Activated CD8-positive, alpha-beta T cell treated with anti-CD3 and anti-CD28 coated beads for 36 hours (primary cell): ENCODE measurements around the gene EXTL1. TPM values are rescaled to one million over a fixed set of nuclear protein-coding genes. Genes with fewer than 3 reads are reported as not detected.

Experiments
- ATAC-seq: fragments of 200-7000 bp; cut with Tn5 transposase; one replicate; pipeline ENCODE4 v1.10.0; 2021; ENCODE audit warnings: mild to moderate bottlenecking, moderate library complexity
- CTCF ChIA-PET: fragments of 350-600 bp; sonication (Branson Sonifier 250); formaldehyde crosslinking; loops from one replicate; lab custom pipeline; 2021; ENCODE audit warnings: antibody characterized with exemption; lab: Charles Lee
- POLR2A ChIA-PET: fragments of 350-600 bp; sonication (Branson Sonifier 250); formaldehyde crosslinking; loops from one replicate; lab custom pipeline; 2021; ENCODE audit warnings: antibody characterized with exemption; lab: Charles Lee
- DNase-seq: peaks from one replicate; pipeline ENCODE4 v3.0.0-alpha.2; 2020
- H3K27ac Mint-ChIP-seq: one replicate; pipeline ENCODE4 v1.8.0; 2021; ENCODE audit warnings: mild to moderate bottlenecking, mixed read lengths
- H3K27me3 Mint-ChIP-seq: one replicate; pipeline ENCODE4 v1.8.0; 2021; ENCODE audit warnings: mixed read lengths
- H3K36me3 Mint-ChIP-seq: one replicate; pipeline ENCODE4 v1.8.0; 2021; ENCODE audit warnings: low read depth, mixed read lengths
- H3K4me1 Mint-ChIP-seq: one replicate; pipeline ENCODE4 v1.8.0; 2021; ENCODE audit warnings: low read depth, mixed read lengths
- H3K4me3 Mint-ChIP-seq: one replicate; pipeline ENCODE4 v1.8.0; 2021; ENCODE audit warnings: mild to moderate bottlenecking, moderate library complexity, mixed read lengths
- H3K9me3 Mint-ChIP-seq: one replicate; pipeline ENCODE4 v1.8.0; 2021; ENCODE audit warnings: mixed read lengths
- intact Hi-C: fragments of 100-400 bp; cut with micrococcal nuclease; formaldehyde crosslinking; loops from one replicate; pipeline ENCODE4 v1.10.0; 2022
- total RNA-seq, 2 experiments: library from RNA; stranded (reverse); gene quantifications; one replicate each; pipeline ENCODE4 v1.2.3, GENCODE V29; 2021
- TF ChIP-seq, protein P1 (sequence below): fragments of 200-600 bp; IDR thresholded peaks from one replicate; pipeline ENCODE4 v1.8.0; 2022; ENCODE audit warnings: antibody characterized with exemption, mild to moderate bottlenecking

Gene EXTL1
- total RNA-seq, 2 experiments from 2014 or later, result not detected

DNA sequence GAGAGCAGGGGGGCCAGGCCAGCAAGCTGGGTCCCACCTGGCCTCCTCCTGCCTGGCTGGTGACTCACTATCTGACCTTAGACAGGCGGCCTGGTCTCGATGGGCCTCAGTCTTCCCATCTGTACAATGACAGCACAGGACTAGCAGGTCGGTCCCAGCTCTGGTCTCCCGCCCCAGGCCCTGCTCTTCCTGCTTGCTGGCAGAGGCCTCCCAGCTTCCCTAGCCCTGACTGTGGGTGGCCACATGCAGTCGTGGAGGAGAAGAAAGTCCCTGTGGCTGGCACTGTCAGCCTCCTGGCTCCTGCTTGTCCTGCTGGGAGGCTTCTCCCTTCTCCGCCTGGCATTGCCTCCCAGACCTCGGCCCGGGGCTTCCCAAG lies 817 bp downstream of the EXTL1 start:
- TF ChIP-seq, protein P1, sequence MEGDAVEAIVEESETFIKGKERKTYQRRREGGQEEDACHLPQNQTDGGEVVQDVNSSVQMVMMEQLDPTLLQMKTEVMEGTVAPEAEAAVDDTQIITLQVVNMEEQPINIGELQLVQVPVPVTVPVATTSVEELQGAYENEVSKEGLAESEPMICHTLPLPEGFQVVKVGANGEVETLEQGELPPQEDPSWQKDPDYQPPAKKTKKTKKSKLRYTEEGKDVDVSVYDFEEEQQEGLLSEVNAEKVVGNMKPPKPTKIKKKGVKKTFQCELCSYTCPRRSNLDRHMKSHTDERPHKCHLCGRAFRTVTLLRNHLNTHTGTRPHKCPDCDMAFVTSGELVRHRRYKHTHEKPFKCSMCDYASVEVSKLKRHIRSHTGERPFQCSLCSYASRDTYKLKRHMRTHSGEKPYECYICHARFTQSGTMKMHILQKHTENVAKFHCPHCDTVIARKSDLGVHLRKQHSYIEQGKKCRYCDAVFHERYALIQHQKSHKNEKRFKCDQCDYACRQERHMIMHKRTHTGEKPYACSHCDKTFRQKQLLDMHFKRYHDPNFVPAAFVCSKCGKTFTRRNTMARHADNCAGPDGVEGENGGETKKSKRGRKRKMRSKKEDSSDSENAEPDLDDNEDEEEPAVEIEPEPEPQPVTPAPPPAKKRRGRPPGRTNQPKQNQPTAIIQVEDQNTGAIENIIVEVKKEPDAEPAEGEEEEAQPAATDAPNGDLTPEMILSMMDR, result no peak
- peaks cover 7% of the 10 kb centered on the region for H3K4me1 Mint-ChIP-seq
- intact Hi-C loops, result no loop called here
- H3K4me3 Mint-ChIP-seq, result no peak overlapping the region
- ChIA-PET CTCF (interaction anchor here (1.5 to 1.6 kb wide), 2 partner anchors 122 to 127 kb away, joined by 4 to 6 read pairs; no protein-coding TSS in a partner anchor), POLR2A (interaction anchor here (1.0 kb wide), 1 partner anchor 127 kb away, joined by 3 read pairs; no protein-coding TSS in a partner anchor)
- no peaks in the 10 kb centered on the region for H3K36me3 Mint-ChIP-seq
- H3K27me3 Mint-ChIP-seq, result no peaks in the 10 kb centered on the region
- no peak overlapping the region for H3K27ac Mint-ChIP-seq
- no peak for ATAC-seq
- DNase-seq, result no peak
- H3K9me3 Mint-ChIP-seq, result no peaks in the 10 kb centered on the region

DNA sequence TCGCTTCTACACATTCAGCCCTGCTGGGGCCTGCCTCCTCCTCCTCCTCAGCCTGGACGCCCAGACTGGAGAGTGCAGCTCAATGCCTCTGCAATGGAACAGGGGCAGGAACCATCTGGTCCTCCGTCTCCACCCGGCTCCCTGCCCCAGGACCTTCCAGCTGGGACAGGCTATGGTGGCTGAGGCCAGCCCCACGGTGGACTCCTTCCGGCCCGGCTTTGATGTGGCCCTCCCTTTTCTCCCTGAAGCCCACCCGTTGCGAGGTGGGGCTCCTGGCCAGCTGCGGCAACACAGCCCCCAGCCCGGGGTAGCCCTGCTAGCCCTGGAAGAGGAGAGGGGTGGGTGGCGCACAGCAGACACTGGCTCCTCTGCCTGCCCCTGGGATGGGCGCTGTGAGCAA lies 1.4 kb downstream of the EXTL1 start:
- ATAC-seq (no peak), DNase-seq (no peak)
- ChIA-PET CTCF (no interaction called here), POLR2A (interaction anchor here (1.0 kb wide), 1 partner anchor 127 kb away, joined by 3 read pairs; no protein-coding TSS in a partner anchor)
- intact Hi-C loops, result no loop called here
- Mint-ChIP-seq H3K36me3 (no peaks in the 10 kb centered on the region), H3K4me3 (no peak overlapping the region), H3K9me3 (no peaks in the 10 kb centered on the region), H3K4me1 (peaks cover 10% of the 10 kb centered on the region), H3K27ac (no peak overlapping the region), H3K27me3 (no peaks in the 10 kb centered on the region)
- TF ChIP-seq, protein P1, result no peak

DNA sequence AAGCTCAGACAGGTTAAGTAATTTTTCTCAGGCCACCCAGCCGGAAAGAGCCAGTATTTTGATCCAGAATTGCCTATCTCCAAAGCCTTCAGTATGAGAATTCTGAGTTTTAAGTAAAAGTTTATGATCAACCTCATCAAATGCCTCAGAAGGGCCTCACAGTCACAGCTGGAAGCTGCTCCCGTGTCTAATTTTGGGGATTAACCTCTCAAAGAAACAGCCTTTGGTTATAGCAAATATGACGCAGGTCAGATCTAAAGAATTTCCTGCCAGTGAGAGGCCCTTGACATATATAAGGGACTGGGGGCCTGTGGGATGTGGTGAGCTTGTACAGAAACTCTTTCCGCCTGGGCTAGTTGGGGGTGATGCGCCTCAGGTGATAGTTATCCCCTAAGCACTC lies 2.3 kb downstream of the EXTL1 start:
- H3K27me3 Mint-ChIP-seq, result no peaks in the 10 kb centered on the region
- no peak for ATAC-seq
- TF ChIP-seq, protein P1, result no peak
- ChIA-PET CTCF (interaction anchor here (1.3 kb wide), 2 partner anchors 12 to 128 kb away, joined by 4 to 5 read pairs; no protein-coding TSS in a partner anchor), POLR2A (interaction anchor here (0.6 to 1.1 kb wide), 2 partner anchors 11 to 18 kb away, joined by 3 read pairs; no protein-coding TSS in a partner anchor)
- H3K4me1 Mint-ChIP-seq, result peaks cover 10% of the 10 kb centered on the region
- intact Hi-C loops, result no loop called here
- no peaks in the 10 kb centered on the region for H3K9me3 Mint-ChIP-seq
- H3K4me3 Mint-ChIP-seq, result no peak overlapping the region
- no peak overlapping the region for H3K27ac Mint-ChIP-seq
- no peak for DNase-seq
- no peaks in the 10 kb centered on the region for H3K36me3 Mint-ChIP-seq

DNA sequence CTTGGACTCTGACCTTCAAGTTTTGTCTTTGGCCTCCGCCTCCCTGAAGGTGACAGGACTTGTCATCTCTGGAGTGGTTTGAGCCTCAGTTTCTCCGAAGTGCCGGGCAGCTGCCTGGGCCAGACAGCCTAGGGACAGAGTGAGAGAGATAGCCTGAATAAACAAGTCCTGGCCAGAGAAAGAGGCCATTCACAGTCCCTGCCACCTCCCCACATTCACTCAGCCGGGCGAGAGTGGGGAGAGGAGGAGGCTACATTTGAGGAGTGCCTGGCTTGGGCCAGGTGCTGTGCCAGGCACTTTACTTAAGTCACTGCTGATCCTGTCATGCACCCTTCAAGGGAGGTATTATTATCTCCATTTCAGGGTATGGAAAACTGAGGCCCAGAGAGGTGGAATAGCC lies 3.5 kb downstream of the EXTL1 start:
- H3K4me1 Mint-ChIP-seq, result peaks cover 3% of the 10 kb centered on the region

DNA sequence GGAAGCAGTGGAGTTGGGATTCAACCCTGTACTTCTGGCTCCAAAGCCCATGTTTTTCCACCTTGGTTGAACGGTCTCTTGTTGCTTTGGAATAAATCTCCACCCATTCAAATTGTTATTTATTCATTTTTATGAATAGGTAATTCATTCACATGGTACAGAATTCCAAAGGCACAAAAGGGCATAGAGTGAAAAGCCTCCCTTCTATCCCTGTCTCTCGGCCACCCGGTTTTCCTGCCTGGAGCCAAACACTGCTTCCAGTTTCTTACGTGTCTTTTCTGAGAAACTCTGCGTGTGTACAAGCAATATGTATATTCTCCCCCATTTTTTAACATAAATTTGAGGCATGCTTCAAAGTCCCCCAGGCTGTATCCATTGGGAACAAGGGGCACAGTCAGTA lies 3.9 kb downstream of the EXTL1 start:
- POLR2A ChIA-PET, result no interaction called here

More for the DNA sequence above, 3.5 kb downstream of the EXTL1 start:
- no peak overlapping the region for H3K4me3 Mint-ChIP-seq
- ATAC-seq (no peak), DNase-seq (no peak)
- TF ChIP-seq, protein P1, result no peak
- H3K9me3 Mint-ChIP-seq, result no peaks in the 10 kb centered on the region
- intact Hi-C loops, result no loop called here
- no peaks in the 10 kb centered on the region for H3K27me3 Mint-ChIP-seq
- POLR2A ChIA-PET, result interaction anchor here (0.7 to 1.1 kb wide), 2 partner anchors 10 to 1073 kb away, joined by 3 to 5 read pairs; no protein-coding TSS in a partner anchor
- H3K27ac Mint-ChIP-seq, result no peak overlapping the region
- no peaks in the 10 kb centered on the region for H3K36me3 Mint-ChIP-seq
- CTCF ChIA-PET, result interaction anchor here (1.3 kb wide), 1 partner anchor 129 kb away, joined by 4 read pairs; no protein-coding TSS in a partner anchor

More for the DNA sequence above, 3.9 kb downstream of the EXTL1 start:
- H3K27me3 Mint-ChIP-seq, result no peaks in the 10 kb centered on the region
- H3K9me3 Mint-ChIP-seq, result no peaks in the 10 kb centered on the region
- TF ChIP-seq, protein P1, result no peak
- no peak overlapping the region for H3K27ac Mint-ChIP-seq
- no peak overlapping the region for H3K4me3 Mint-ChIP-seq
- DNase-seq (no peak), ATAC-seq (no peak)
- H3K4me1 Mint-ChIP-seq, result peaks cover 3% of the 10 kb centered on the region
- no peaks in the 10 kb centered on the region for H3K36me3 Mint-ChIP-seq
- intact Hi-C loops, result no loop called here
- CTCF ChIA-PET, result no interaction called here
